Lower leg skin (tissue), 3 donors: Measurements from ENCODE around the gene CCDC92.

Experiments used
- CTCF ChIP-seq, 3 donors: fragments of 450-650 bp; IDR thresholded peaks; one replicate each; pipeline ENCODE4 v1.5.1; 2016; ENCODE audit warnings: antibody characterized with exemption in 3 of 3, mild to moderate bottlenecking in 3 of 3, moderate library complexity in 2 of 3
- POLR2A ChIP-seq, 2 donors: fragments of 450-650 bp; IDR thresholded peaks; one replicate each; pipeline ENCODE4 v1.6.1; 2016 to 2017; ENCODE audit warnings: antibody characterized with exemption in 2 of 2, mild to moderate bottlenecking in 1 of 2, moderate library complexity in 1 of 2

GRCh38 chr12:123956249-123956648 lies 16.4 kb downstream of the CCDC92 start:
- TF ChIP-seq CTCF (IDR thresholded peaks at IDR 0.05) (no peak), POLR2A (IDR thresholded peaks at IDR 0.05) (no peak)
